HEK293 (cell line): ENCODE data around the gene APRT.
A peak's percentile ranks its signal among the peaks of the same experiment; 100 is the strongest.

Source experiments
- BCL11A ChIP-seq: fragments of 450-650 bp; formaldehyde crosslinking; IDR thresholded peaks from 2 replicates; pipeline ENCODE4 v1.5.1; 2016; ENCODE audit warnings: low read depth, missing biosample characterization, missing genetic modification characterization
- HOXA7 ChIP-seq: sonication (generic); formaldehyde crosslinking; IDR thresholded peaks from 2 replicates; pipeline ENCODE4 v1.8.1; 2022; ENCODE audit warnings: missing genetic modification reagents, borderline replicate concordance
- OSR2 ChIP-seq: fragments of 450-650 bp; formaldehyde crosslinking; IDR thresholded peaks from 2 replicates; pipeline ENCODE4 v1.5.1; 2016; ENCODE audit warnings: missing biosample characterization, missing genetic modification characterization
- SCRT1 ChIP-seq: fragments of 450-650 bp; formaldehyde crosslinking; IDR thresholded peaks from 2 replicates; pipeline ENCODE4 v1.5.1; 2016; ENCODE audit warnings: missing biosample characterization, missing genetic modification characterization, borderline replicate concordance
- SCRT2 ChIP-seq: fragments of 450-650 bp; formaldehyde crosslinking; IDR thresholded peaks from 2 replicates; pipeline ENCODE4 v1.5.1; 2016; ENCODE audit warnings: missing biosample characterization, missing genetic modification characterization
- SETDB1 ChIP-seq: IDR thresholded peaks from one replicate; pipeline ENCODE4 v1.6.1; 2017; ENCODE audit warnings: mild to moderate bottlenecking, low read length, moderate library complexity, mixed read lengths; ENCODE audit not compliant: insufficient read length
- WT1 ChIP-seq: fragments of 450-650 bp; formaldehyde crosslinking; IDR thresholded peaks from 2 replicates; pipeline ENCODE4 v1.5.1; 2016; ENCODE audit warnings: missing biosample characterization, missing genetic modification characterization
- YY1 ChIP-seq: fragments of 450-650 bp; formaldehyde crosslinking; IDR thresholded peaks from 2 replicates; pipeline ENCODE4 v1.5.1; 2018; ENCODE audit warnings: missing biosample characterization, missing genetic modification characterization
- ZEB2 ChIP-seq: fragments of 450-650 bp; formaldehyde crosslinking; IDR thresholded peaks from 2 replicates; pipeline ENCODE4 v1.5.1; 2016; ENCODE audit warnings: missing biosample characterization, missing genetic modification characterization
- ZNF132 ChIP-seq: fragments of 450-650 bp; formaldehyde crosslinking; IDR thresholded peaks from 2 replicates; pipeline ENCODE4 v1.5.1; 2017; ENCODE audit warnings: missing biosample characterization, missing genetic modification characterization, borderline replicate concordance
- ZNF138 ChIP-seq: fragments of 450-650 bp; formaldehyde crosslinking; IDR thresholded peaks from 2 replicates; pipeline ENCODE4 v1.5.1; 2016; ENCODE audit warnings: missing biosample characterization, missing genetic modification characterization, borderline replicate concordance
- ZNF169 ChIP-seq: fragments of 450-650 bp; formaldehyde crosslinking; IDR thresholded peaks from 2 replicates; pipeline ENCODE4 v1.5.1; 2016; ENCODE audit warnings: missing biosample characterization, missing genetic modification characterization
- ZNF174 ChIP-seq: fragments of 450-650 bp; formaldehyde crosslinking; IDR thresholded peaks from 2 replicates; pipeline ENCODE4 v1.5.0; 2017; ENCODE audit warnings: missing biosample characterization, mild to moderate bottlenecking, missing genetic modification characterization
- ZNF175 ChIP-seq: fragments of 450-650 bp; formaldehyde crosslinking; IDR thresholded peaks from 2 replicates; pipeline ENCODE4 v1.5.1; 2016; ENCODE audit warnings: missing biosample characterization, missing genetic modification characterization
- ZNF184 ChIP-seq: fragments of 450-650 bp; IDR thresholded peaks from 2 replicates; pipeline ENCODE4 v1.5.1; 2018; ENCODE audit warnings: missing biosample characterization, mild to moderate bottlenecking, missing genetic modification characterization
- ZNF202 ChIP-seq: fragments of 450-650 bp; formaldehyde crosslinking; IDR thresholded peaks from 2 replicates; pipeline ENCODE4 v1.5.1; 2016; ENCODE audit warnings: missing biosample characterization, missing genetic modification characterization, borderline replicate concordance
- ZNF223 ChIP-seq: fragments of 450-650 bp; formaldehyde crosslinking; IDR thresholded peaks from 2 replicates; pipeline ENCODE4 v1.5.1; 2016; ENCODE audit warnings: missing biosample characterization, missing genetic modification characterization
- ZNF248 ChIP-seq: fragments of 450-650 bp; formaldehyde crosslinking; IDR thresholded peaks from 2 replicates; pipeline ENCODE4 v1.5.1; 2017; ENCODE audit warnings: missing biosample characterization, missing genetic modification characterization
- ZNF391 ChIP-seq: fragments of 450-650 bp; formaldehyde crosslinking; IDR thresholded peaks from 2 replicates; pipeline ENCODE4 v1.5.1; 2016; ENCODE audit warnings: low read depth, missing biosample characterization, missing genetic modification characterization, borderline replicate concordance
- ZNF48 ChIP-seq: fragments of 450-650 bp; formaldehyde crosslinking; IDR thresholded peaks from 2 replicates; pipeline ENCODE4 v1.5.1; 2016; ENCODE audit warnings: missing biosample characterization, missing genetic modification characterization
- ZNF548 ChIP-seq: fragments of 450-650 bp; formaldehyde crosslinking; IDR thresholded peaks from 2 replicates; pipeline ENCODE4 v1.5.1; 2016; ENCODE audit warnings: missing biosample characterization, missing genetic modification characterization
- ZNF600 ChIP-seq: fragments of 450-650 bp; formaldehyde crosslinking; IDR thresholded peaks from 2 replicates; pipeline ENCODE4 v1.5.1; 2016; ENCODE audit warnings: missing biosample characterization, missing genetic modification characterization
- ZNF701 ChIP-seq: fragments of 450-650 bp; formaldehyde crosslinking; IDR thresholded peaks from 2 replicates; pipeline ENCODE4 v1.5.1; 2016; ENCODE audit warnings: missing biosample characterization, missing genetic modification characterization
- ZNF76 ChIP-seq: fragments of 450-650 bp; formaldehyde crosslinking; IDR thresholded peaks from 2 replicates; pipeline ENCODE4; 2016; ENCODE audit warnings: low read depth, missing biosample characterization, missing genetic modification characterization, borderline replicate concordance
- ZNF785 ChIP-seq: fragments of 450-650 bp; formaldehyde crosslinking; IDR thresholded peaks from 2 replicates; pipeline ENCODE4 v1.5.1; 2016; ENCODE audit warnings: missing biosample characterization, missing genetic modification characterization
- ZNF830 ChIP-seq: fragments of 450-650 bp; IDR thresholded peaks from 2 replicates; pipeline ENCODE4 v1.5.0; 2018; ENCODE audit warnings: missing biosample characterization, missing genetic modification characterization, low read depth, mild to moderate bottlenecking, moderate library complexity
- ZNF837 ChIP-seq: fragments of 450-650 bp; formaldehyde crosslinking; IDR thresholded peaks from 2 replicates; pipeline ENCODE4 v1.5.1; 2016; ENCODE audit warnings: missing biosample characterization, missing genetic modification characterization
- ZSCAN30 ChIP-seq: fragments of 450-650 bp; IDR thresholded peaks from 2 replicates; pipeline ENCODE4 v1.5.1; 2018; ENCODE audit warnings: missing biosample characterization, mild to moderate bottlenecking, missing genetic modification characterization, moderate library complexity
- TF ChIP-seq, protein P1 (sequence below): fragments of 450-650 bp; formaldehyde crosslinking; IDR thresholded peaks from 2 replicates; pipeline ENCODE4 v1.5.1; 2016; ENCODE audit warnings: missing biosample characterization, missing genetic modification characterization
- TF ChIP-seq, protein P2 (sequence below): fragments of 450-650 bp; IDR thresholded peaks from 2 replicates; pipeline ENCODE4 v1.5.1; 2018; ENCODE audit warnings: missing biosample characterization, missing genetic modification characterization
- TF ChIP-seq, protein P3 (sequence below): fragments of 450-650 bp; formaldehyde crosslinking; IDR thresholded peaks from 2 replicates; pipeline ENCODE4 v1.5.1; 2016; ENCODE audit warnings: missing biosample characterization, missing genetic modification characterization, borderline replicate concordance
- TF ChIP-seq, protein P4 (sequence below): fragments of 450-650 bp; formaldehyde crosslinking; IDR thresholded peaks from 2 replicates; pipeline ENCODE4 v1.5.1; 2016; ENCODE audit warnings: missing biosample characterization, missing genetic modification characterization, borderline replicate concordance
- TF ChIP-seq, protein P5 (sequence below): fragments of 450-650 bp; formaldehyde crosslinking; IDR thresholded peaks from 2 replicates; pipeline ENCODE4 v1.5.1; 2016; ENCODE audit warnings: missing biosample characterization, missing genetic modification characterization

APRT gene

DNA sequence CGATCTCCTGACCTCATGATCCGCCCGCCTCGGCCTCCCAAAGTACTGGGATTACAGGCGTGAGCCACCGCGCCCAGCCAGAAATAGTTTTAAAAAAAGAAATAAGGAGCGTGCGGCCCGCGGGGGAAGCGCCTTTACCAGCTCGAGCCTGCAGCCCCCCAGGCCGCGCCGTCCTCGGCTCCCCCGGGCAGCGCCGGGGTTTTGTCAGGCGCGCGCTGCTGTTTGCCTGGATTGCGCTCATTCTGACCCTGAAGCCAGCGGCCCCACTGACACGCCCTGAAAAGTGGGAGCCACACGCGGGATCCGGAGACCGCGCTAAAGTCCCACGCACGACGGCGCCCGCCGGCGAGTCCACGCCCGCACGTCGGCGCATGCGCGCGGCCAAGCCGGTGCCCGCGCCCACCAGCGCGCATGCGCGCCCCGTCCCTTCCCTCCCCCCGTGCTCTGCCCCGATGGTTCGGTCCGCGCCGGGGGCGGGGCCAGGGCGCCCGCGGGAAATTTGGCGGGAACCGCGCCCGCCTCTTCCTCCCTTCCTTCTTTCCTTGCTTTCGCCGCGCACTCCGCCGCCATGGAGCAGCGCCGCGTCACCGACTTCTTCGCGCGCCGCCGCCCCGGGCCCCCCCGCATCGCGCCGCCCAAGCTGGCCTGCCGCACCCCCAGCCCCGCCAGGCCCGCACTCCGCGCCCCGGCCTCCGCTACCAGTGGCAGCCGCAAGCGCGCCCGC, 8.3 kb downstream of the APRT start, which contains the start of gene CDT1 (continued):
- TF ChIP-seq, protein P1, sequence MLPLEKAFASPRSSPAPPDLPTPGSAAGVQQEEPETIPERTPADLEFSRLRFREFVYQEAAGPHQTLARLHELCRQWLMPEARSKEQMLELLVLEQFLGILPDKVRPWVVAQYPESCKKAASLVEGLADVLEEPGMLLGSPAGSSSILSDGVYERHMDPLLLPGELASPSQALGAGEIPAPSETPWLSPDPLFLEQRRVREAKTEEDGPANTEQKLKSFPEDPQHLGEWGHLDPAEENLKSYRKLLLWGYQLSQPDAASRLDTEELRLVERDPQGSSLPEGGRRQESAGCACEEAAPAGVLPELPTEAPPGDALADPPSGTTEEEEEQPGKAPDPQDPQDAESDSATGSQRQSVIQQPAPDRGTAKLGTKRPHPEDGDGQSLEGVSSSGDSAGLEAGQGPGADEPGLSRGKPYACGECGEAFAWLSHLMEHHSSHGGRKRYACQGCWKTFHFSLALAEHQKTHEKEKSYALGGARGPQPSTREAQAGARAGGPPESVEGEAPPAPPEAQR (tag by site-specific recombination), result no peak
- no peak for TF ChIP-seq ZNF830 (tag by site-specific recombination)
- TF ChIP-seq YY1, result no peak
- TF ChIP-seq OSR2 (tag by site-specific recombination), result no peak
- TF ChIP-seq ZSCAN30 (tag by site-specific recombination), result peak; percentile 47; the same call in 1 of the 2 replicates
- TF ChIP-seq BCL11A, result no peak
- no peak for TF ChIP-seq ZNF548 (tag by site-specific recombination)
- TF ChIP-seq, protein P2, sequence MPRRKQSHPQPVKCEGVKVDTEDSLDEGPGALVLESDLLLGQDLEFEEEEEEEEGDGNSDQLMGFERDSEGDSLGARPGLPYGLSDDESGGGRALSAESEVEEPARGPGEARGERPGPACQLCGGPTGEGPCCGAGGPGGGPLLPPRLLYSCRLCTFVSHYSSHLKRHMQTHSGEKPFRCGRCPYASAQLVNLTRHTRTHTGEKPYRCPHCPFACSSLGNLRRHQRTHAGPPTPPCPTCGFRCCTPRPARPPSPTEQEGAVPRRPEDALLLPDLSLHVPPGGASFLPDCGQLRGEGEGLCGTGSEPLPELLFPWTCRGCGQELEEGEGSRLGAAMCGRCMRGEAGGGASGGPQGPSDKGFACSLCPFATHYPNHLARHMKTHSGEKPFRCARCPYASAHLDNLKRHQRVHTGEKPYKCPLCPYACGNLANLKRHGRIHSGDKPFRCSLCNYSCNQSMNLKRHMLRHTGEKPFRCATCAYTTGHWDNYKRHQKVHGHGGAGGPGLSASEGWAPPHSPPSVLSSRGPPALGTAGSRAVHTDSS (tag by site-specific recombination), result peak; percentile 80
- TF ChIP-seq ZNF48 (tag by site-specific recombination), result no peak
- TF ChIP-seq ZEB2 (tag by site-specific recombination), result 0 out of 2 replicates have a peak, but pooled peaks have one; percentile 27
- no peak for TF ChIP-seq SCRT2 (tag by site-specific recombination)
- no peak for TF ChIP-seq ZNF132
- 0 out of 2 replicates have a peak, but pooled peaks have one; percentile 31 for TF ChIP-seq WT1
- TF ChIP-seq ZNF701 (tag by site-specific recombination), result no peak
- TF ChIP-seq, protein P3, sequence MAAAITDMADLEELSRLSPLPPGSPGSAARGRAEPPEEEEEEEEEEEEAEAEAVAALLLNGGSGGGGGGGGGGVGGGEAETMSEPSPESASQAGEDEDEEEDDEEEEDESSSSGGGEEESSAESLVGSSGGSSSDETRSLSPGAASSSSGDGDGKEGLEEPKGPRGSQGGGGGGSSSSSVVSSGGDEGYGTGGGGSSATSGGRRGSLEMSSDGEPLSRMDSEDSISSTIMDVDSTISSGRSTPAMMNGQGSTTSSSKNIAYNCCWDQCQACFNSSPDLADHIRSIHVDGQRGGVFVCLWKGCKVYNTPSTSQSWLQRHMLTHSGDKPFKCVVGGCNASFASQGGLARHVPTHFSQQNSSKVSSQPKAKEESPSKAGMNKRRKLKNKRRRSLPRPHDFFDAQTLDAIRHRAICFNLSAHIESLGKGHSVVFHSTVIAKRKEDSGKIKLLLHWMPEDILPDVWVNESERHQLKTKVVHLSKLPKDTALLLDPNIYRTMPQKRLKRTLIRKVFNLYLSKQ (tag by site-specific recombination), result no peak
- no peak for TF ChIP-seq ZNF169 (tag by site-specific recombination)
- TF ChIP-seq ZNF248, result no peak
- TF ChIP-seq ZNF184 (tag by site-specific recombination), result no peak
- TF ChIP-seq, protein P4, sequence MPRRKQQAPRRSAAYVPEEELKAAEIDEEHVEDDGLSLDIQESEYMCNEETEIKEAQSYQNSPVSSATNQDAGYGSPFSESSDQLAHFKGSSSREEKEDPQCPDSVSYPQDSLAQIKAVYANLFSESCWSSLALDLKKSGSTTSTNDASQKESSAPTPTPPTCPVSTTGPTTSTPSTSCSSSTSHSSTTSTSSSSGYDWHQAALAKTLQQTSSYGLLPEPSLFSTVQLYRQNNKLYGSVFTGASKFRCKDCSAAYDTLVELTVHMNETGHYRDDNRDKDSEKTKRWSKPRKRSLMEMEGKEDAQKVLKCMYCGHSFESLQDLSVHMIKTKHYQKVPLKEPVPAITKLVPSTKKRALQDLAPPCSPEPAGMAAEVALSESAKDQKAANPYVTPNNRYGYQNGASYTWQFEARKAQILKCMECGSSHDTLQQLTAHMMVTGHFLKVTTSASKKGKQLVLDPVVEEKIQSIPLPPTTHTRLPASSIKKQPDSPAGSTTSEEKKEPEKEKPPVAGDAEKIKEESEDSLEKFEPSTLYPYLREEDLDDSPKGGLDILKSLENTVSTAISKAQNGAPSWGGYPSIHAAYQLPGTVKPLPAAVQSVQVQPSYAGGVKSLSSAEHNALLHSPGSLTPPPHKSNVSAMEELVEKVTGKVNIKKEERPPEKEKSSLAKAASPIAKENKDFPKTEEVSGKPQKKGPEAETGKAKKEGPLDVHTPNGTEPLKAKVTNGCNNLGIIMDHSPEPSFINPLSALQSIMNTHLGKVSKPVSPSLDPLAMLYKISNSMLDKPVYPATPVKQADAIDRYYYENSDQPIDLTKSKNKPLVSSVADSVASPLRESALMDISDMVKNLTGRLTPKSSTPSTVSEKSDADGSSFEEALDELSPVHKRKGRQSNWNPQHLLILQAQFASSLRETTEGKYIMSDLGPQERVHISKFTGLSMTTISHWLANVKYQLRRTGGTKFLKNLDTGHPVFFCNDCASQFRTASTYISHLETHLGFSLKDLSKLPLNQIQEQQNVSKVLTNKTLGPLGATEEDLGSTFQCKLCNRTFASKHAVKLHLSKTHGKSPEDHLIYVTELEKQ (tag by site-specific recombination), result no peak
- no peak for TF ChIP-seq ZNF600 (tag by site-specific recombination)
- no peak for TF ChIP-seq SETDB1
- TF ChIP-seq ZNF785 (tag by site-specific recombination), result peak; percentile 88; the same call in 1 of the 2 replicates
- no peak for TF ChIP-seq ZNF174
- TF ChIP-seq ZNF76, result no peak
- TF ChIP-seq, protein P5, sequence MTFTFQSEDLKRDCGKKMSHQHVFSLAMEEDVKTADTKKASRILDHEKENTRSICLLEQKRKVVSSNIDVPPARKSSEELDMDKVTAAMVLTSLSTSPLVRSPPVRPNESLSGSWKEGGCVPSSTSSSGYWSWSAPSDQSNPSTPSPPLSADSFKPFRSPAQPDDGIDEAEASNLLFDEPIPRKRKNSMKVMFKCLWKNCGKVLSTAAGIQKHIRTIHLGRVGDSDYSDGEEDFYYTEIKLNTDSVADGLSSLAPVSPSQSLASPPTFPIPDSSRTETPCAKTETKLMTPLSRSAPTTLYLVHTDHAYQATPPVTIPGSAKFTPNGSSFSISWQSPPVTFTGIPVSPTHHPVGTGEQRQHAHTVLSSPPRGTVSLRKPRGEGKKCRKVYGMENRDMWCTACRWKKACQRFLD (tag by site-specific recombination), result no peak
- TF ChIP-seq ZNF837, result no peak
- no peak for TF ChIP-seq ZNF202 (tag by site-specific recombination)
- TF ChIP-seq ZNF391 (tag by site-specific recombination), result no peak
- no peak for TF ChIP-seq ZNF138 (tag by site-specific recombination)
- TF ChIP-seq SCRT1 (tag by site-specific recombination), result no peak
- TF ChIP-seq ZNF223 (tag by site-specific recombination), result no peak
- TF ChIP-seq HOXA7, result no peak
- no peak for TF ChIP-seq ZNF175
